Peyer's patch (tissue), 4 donors: Measurements from ENCODE around the gene TMEM42. TPM values are rescaled to one million over a fixed set of nuclear protein-coding genes. Genes with fewer than 3 reads are reported as not detected.
"Not testable (repeated sequence)": the region's sequence is repeated elsewhere in the genome, so short reads cannot be mapped to it uniquely, and the experiment has no call there.

Source experiments
- DNase-seq, 3 donors: peaks; one replicate each; pipeline ENCODE4 v3.0.0-alpha.2; 2017 to 2019
- H3K27ac ChIP-seq, 4 donors: fragments of 200-600 bp; sonication (generic); one replicate each; pipeline ENCODE4 v1.5.1; 2016 to 2019
- H3K27me3 ChIP-seq, 2 donors: fragments of 200-600 bp; sonication (generic); one replicate each; pipeline ENCODE4 v1.5.1; 2019
- H3K36me3 ChIP-seq, 3 donors: fragments of 200-600 bp; sonication (generic); one replicate each; pipeline ENCODE4 v1.5.1; 2016 to 2019
- H3K4me1 ChIP-seq, 4 donors: fragments of 200-600 bp; sonication (generic); one replicate each; pipeline ENCODE4 v1.5.1; 2016 to 2019
- H3K4me3 ChIP-seq, 4 donors: fragments of 200-600 bp; sonication (generic); 1 replicate in 3 of 4; 2 replicates in 1 of 4; pipeline ENCODE4 v1.5.1; 2016 to 2019; ENCODE audit warnings: mild to moderate bottlenecking in 1 of 4
- H3K9me3 ChIP-seq, 4 donors: fragments of 200-600 bp; sonication (generic); one replicate each; pipeline ENCODE4 v1.5.1; 2016 to 2019; ENCODE audit warnings: mild to moderate bottlenecking in 1 of 4
- CTCF ChIP-seq, 6 experiments: fragments of 450-650 bp in 4 of 6; fragments of 200-600 bp in 2 of 6; sonication (generic) in 1 of 6; IDR thresholded peaks; one replicate each; pipeline ENCODE4 v1.5.1; 2017 to 2019; ENCODE audit warnings: antibody characterized with exemption in 6 of 6, mild to moderate bottlenecking in 3 of 6, moderate library complexity in 1 of 6
- POLR2A ChIP-seq, 2 donors: fragments of 450-650 bp; IDR thresholded peaks; one replicate each; pipeline ENCODE4 v1.5.1; 2017; ENCODE audit warnings: antibody characterized with exemption in 2 of 2, mild to moderate bottlenecking in 2 of 2, moderate library complexity in 2 of 2
- total RNA-seq, 4 donors: library from RNA; depleted of rRNA; stranded (reverse); fragments of >200 nt; gene quantifications; one replicate each; pipeline ENCODE4 v1.1.0, GENCODE V29; 2016

The TMEM42 gene
- total RNA-seq = 10 to 100 TPM in 2 of 4 donors, 1 to 10 TPM in 2; 8.9 to 12.6 (median 10.6) TPM

GRCh38 chr3:44861412-44862225 lies at the start of gene TMEM42:
Gene TMEM42, plus strand, starts transcription at chr3:44861912. Its CDS starts 13 bp downstream, at chr3:44861925.
- peak; percentile 88 to 95 (median 93) for DNase-seq
- H3K9me3 ChIP-seq = no peaks in the 10 kb centered on the region
- H3K36me3 ChIP-seq = no peaks in the 10 kb centered on the region
- peak within 1 kb of the TSS; percentile 76 to 85 (median 80) for H3K4me3 ChIP-seq
- peaks cover 0 to 7% (median 0%) of the 10 kb centered on the region in 4 donors for H3K4me1 ChIP-seq
- H3K27me3 ChIP-seq = no peaks in the 10 kb centered on the region
- TF ChIP-seq CTCF (IDR thresholded peaks at IDR 0.05) = no peak
- peak; percentile 66 to 69 for TF ChIP-seq POLR2A (IDR thresholded peaks at IDR 0.05)
- H3K27ac ChIP-seq = peak within 1 kb of the TSS; percentile 89 to 92 (median 90)

GRCh38 chr3:44814751-44815150 lies 47.0 kb upstream of the TMEM42 start:
- no peaks in the 10 kb centered on the region for H3K9me3 ChIP-seq
- H3K36me3 ChIP-seq = no peaks in the 10 kb centered on the region
- no peaks in the 10 kb centered on the region for H3K4me1 ChIP-seq
- H3K4me3 ChIP-seq = no peak overlapping the region
- no peaks in the 10 kb centered on the region for H3K27me3 ChIP-seq
- no peak overlapping the region for H3K27ac ChIP-seq
- no peak for DNase-seq
- TF ChIP-seq CTCF (IDR thresholded peaks at IDR 0.05) = no peak
- TF ChIP-seq POLR2A (IDR thresholded peaks at IDR 0.05) = no peak

- not testable (repeated sequence) for H3K4me1 ChIP-seq, H3K9me3 ChIP-seq, H3K4me3 ChIP-seq, H3K27me3 ChIP-seq, H3K36me3 ChIP-seq, H3K27ac ChIP-seq, DNase-seq
Measured at GRCh38 chr3:44816334-44816733, 45.4 kb upstream of the TMEM42 start.

DNA sequence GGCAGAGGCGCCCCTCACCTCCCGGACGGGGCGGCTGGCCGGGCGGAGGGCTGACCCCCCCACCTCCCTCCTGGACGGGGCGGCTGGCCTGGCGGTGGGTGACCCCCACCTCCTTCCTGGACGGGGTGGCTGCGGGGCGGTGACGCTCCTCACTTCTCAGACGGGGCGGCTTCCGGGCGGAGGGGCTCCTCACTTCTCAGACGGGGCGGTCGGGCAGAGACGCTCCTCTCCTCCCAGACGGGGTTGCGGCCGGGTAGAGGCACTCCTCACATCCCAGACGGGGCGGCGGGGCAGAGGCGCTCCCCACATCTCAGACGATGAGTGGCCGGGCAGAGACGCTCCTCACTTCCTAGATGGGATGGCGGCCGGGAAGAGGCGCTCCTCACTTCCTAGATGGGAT lies 40.5 kb upstream of the TMEM42 start:
- H3K27ac ChIP-seq, H3K36me3 ChIP-seq, H3K27me3 ChIP-seq, H3K9me3 ChIP-seq, H3K4me3 ChIP-seq, H3K4me1 ChIP-seq, DNase-seq: not testable (repeated sequence)

DNA sequence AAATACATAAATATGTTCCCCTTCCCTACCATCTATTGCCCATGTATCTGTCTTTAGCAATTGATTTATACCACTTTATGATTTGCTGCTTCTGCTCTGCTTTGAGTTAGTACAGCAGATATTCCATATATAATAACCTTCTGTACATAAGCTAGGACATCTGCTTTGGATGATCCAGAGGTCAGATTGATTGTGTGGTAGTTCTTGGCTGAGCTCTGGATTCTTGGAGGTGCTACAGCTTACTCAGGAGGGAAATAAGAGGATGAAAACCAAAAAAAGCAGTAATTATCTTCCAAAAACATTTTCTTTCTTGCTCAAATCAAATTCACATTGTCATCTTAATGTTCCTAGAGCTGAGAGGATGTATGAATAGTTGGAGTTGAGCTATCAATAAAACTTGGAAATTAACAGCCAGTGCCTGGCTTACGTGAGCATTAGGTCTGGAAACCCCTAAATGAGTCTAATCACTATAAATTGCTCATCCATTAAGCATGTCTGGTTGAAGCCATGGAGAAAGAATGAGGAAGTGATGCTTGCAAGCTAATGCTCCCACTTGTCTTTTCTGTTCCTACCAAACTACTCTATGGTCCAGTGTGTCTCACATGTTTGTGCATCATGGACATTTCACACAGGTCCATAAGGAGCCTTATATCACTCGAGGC lies 36.3 kb upstream of the TMEM42 start:
- no peak for DNase-seq
- Histone ChIP-seq H3K4me1 (no peaks in the 10 kb centered on the region), H3K27ac (no peak overlapping the region), H3K36me3 (no peaks in the 10 kb centered on the region), H3K4me3 (no peak overlapping the region), H3K9me3 (no peaks in the 10 kb centered on the region), H3K27me3 (no peaks in the 10 kb centered on the region)
- TF ChIP-seq CTCF (IDR thresholded peaks at IDR 0.05) (no peak), POLR2A (IDR thresholded peaks at IDR 0.05) (no peak)

DNA sequence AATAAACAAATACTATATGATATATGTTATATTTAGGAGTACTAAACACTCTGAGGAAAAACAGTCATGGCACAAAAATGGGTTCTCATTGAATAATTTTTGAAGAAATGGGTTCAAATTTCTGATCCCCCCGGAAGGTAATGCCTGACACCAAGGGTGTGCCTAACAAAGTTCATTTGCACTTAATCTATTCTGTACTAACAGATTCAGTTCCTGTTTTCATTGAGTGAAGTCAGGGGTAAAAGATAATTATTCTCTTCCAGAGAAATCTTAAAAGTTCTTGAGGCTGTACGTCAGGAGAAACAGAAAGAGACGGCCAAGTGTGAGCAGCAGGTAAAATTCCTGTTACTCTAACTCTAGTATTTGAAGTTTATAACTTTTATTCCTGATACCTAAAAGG lies 34.5 kb upstream of the TMEM42 start:
- Histone ChIP-seq H3K4me3 (no peak overlapping the region), H3K36me3 (no peaks in the 10 kb centered on the region), H3K9me3 (no peaks in the 10 kb centered on the region), H3K27me3 (no peaks in the 10 kb centered on the region), H3K4me1 (no peaks in the 10 kb centered on the region), H3K27ac (no peak overlapping the region)
- TF ChIP-seq POLR2A (IDR thresholded peaks at IDR 0.05) = no peak
- TF ChIP-seq CTCF (IDR thresholded peaks at IDR 0.05) = no peak
- DNase-seq = no peak
